H1 (cell line): Measurements from ENCODE around the gene HEXIM2. TPM values are rescaled to one million over a fixed set of nuclear protein-coding genes. Genes with fewer than 3 reads are reported as not detected.

ENCODE experiments used
- CTCF ChIA-PET: fragments of 300-600 bp; sonication (Branson Sonifier 250); formaldehyde crosslinking; loops from one replicate; lab custom pipeline; 2021; ENCODE audit not compliant: partially characterized antibody; lab: Charles Lee
- POLR2A ChIA-PET: fragments of 300-600 bp; sonication (Branson Sonifier 250); formaldehyde crosslinking; loops from one replicate; lab custom pipeline; 2021; ENCODE audit warnings: inconsistent platforms; ENCODE audit not compliant: partially characterized antibody; lab: Charles Lee
- DNase-seq, 2 experiments: peaks; one replicate each; pipeline versions ENCODE4 v3.0.0 to v3.0.0-alpha.2; 2010 to 2022; ENCODE audit warnings: low spot score in 2 of 2, low read depth in 1 of 2, mixed read lengths in 1 of 2
- FAIRE-seq: peaks from 2 replicates; lab custom pipeline; 2011; peaks lifted over from hg19 to GRCh38; lab: Jason Lieb, UNC
- H2AFZ ChIP-seq: 2 replicates; pipeline ENCODE4 v1.8.1; 2012; ENCODE audit warnings: low read length, inconsistent platforms
- H2AK5ac ChIP-seq: 2 replicates; pipeline ENCODE4 v1.6.1; 2013; ENCODE audit warnings: low read depth, low read length
- H2BK120ac ChIP-seq: replicated peaks from 2 replicates; pipeline ENCODE3; 2013; ENCODE audit warnings: low read depth, low read length, inconsistent platforms
- H2BK12ac ChIP-seq: 2 replicates; pipeline ENCODE4 v1.6.1; 2013; ENCODE audit warnings: low read depth, low read length
- H2BK15ac ChIP-seq: 2 replicates; pipeline ENCODE4 v1.6.1; 2013; ENCODE audit warnings: low read length
- H2BK20ac ChIP-seq: 2 replicates; pipeline ENCODE4 v1.6.1; 2013; ENCODE audit warnings: low read length
- H2BK5ac ChIP-seq: 2 replicates; pipeline ENCODE4 v1.6.1; 2013; ENCODE audit warnings: low read depth, low read length
- H3K14ac ChIP-seq: 2 replicates; pipeline ENCODE4 v1.6.1; 2013; ENCODE audit warnings: inconsistent platforms; ENCODE audit not compliant: insufficient read length
- H3K18ac ChIP-seq: 2 replicates; pipeline ENCODE4 v1.6.1; 2013; ENCODE audit warnings: low read length; ENCODE audit errors: extremely low read depth
- H3K23ac ChIP-seq: 2 replicates; pipeline ENCODE4 v1.6.1; 2013; ENCODE audit warnings: inconsistent platforms; ENCODE audit not compliant: insufficient read length
- H3K23me2 ChIP-seq: 2 replicates; pipeline ENCODE4 v1.6.1; 2013; ENCODE audit warnings: low read depth, low read length
- H3K27ac ChIP-seq: 2 replicates; pipeline ENCODE4 v1.6.1; 2011; ENCODE audit warnings: low read depth, low read length, inconsistent platforms
- H3K27me3 ChIP-seq, 4 experiments: replicated peaks in 1 of 4; 1 replicate in 1 of 4; 2 replicates in 3 of 4; pipeline versions ENCODE4 v1.6.1 to v1.8.1; 2011 to 2013; ENCODE audit warnings: low read length in 3 of 4, mild to moderate bottlenecking in 3 of 4, inconsistent platforms in 2 of 4, mixed read lengths in 2 of 4, moderate library complexity in 1 of 4; ENCODE audit not compliant: control insufficient read depth in 3 of 4, insufficient read depth in 3 of 4; ENCODE audit errors: extremely low read depth in 1 of 4
- H3K36me3 ChIP-seq, 4 experiments: 2 replicates each; pipeline versions ENCODE4 v1.6.1 to v1.8.1; 2011 to 2013; ENCODE audit warnings: mild to moderate bottlenecking in 4 of 4, low read length in 3 of 4, moderate library complexity in 2 of 4, control low read depth in 1 of 4, inconsistent platforms in 1 of 4; ENCODE audit not compliant: insufficient read depth in 4 of 4, control insufficient read depth in 2 of 4
- H3K4ac ChIP-seq: replicated peaks from 2 replicates; pipeline ENCODE3; 2013; ENCODE audit warnings: low read length, low read depth, mixed read lengths, inconsistent platforms; ENCODE audit not compliant: insufficient read length
- H3K4me1 ChIP-seq, 4 experiments: replicated peaks in 1 of 4; 1 replicate in 1 of 4; 2 replicates in 3 of 4; pipeline versions ENCODE4 v1.6.1 to v1.8.1; 2011 to 2013; ENCODE audit warnings: low read length in 3 of 4, inconsistent platforms in 2 of 4, mixed read lengths in 1 of 4; ENCODE audit not compliant: insufficient read depth in 4 of 4, control insufficient read depth in 3 of 4
- H3K4me2 ChIP-seq, 2 experiments: 2 replicates each; pipeline versions ENCODE4 v1.6.1 to v1.8.1; 2011 to 2013; ENCODE audit warnings: low read depth in 2 of 2, low read length in 2 of 2, control low read depth in 1 of 2, inconsistent platforms in 1 of 2, mild to moderate bottlenecking in 1 of 2; ENCODE audit not compliant: insufficient read depth in 1 of 2
- H3K4me3 ChIP-seq, 4 experiments: fragments of 200-600, 300-600 bp in 1 of 4; sonication (generic), shearing (Covaris generic), sonication (Bioruptor Twin) in 1 of 4; 2 replicates each; pipeline versions ENCODE4 v1.5.1 to v1.8.1; 2011 to 2016; ENCODE audit warnings: low read length in 4 of 4, low read depth in 3 of 4, control low read depth in 2 of 4, inconsistent platforms in 2 of 4, mild to moderate bottlenecking in 2 of 4, mixed read lengths in 1 of 4, moderate library complexity in 1 of 4; ENCODE audit not compliant: insufficient read depth in 2 of 4; ENCODE audit errors: extremely low read depth in 1 of 4
- H3K56ac ChIP-seq: replicated peaks from 2 replicates; pipeline ENCODE3; 2013; ENCODE audit warnings: low read depth, mild to moderate bottlenecking, mixed read lengths, low read length, inconsistent platforms; ENCODE audit not compliant: insufficient read length
- H3K79me1 ChIP-seq: 2 replicates; pipeline ENCODE4 v1.6.1; 2013; ENCODE audit warnings: low read depth, low read length, control low read depth
- H3K79me2 ChIP-seq, 2 experiments: 2 replicates each; pipeline versions ENCODE4 v1.6.1 to v1.8.1; 2012 to 2013; ENCODE audit warnings: low read length in 2 of 2, mild to moderate bottlenecking in 2 of 2, inconsistent platforms in 1 of 2; ENCODE audit not compliant: insufficient read depth in 2 of 2, control insufficient read depth in 1 of 2
- H3K9ac ChIP-seq, 4 experiments: replicated peaks in 1 of 4; 1 replicate in 1 of 4; 2 replicates in 3 of 4; pipeline versions ENCODE4 v1.6.1 to v1.8.1; 2011 to 2013; ENCODE audit warnings: low read depth in 3 of 4, low read length in 3 of 4, control low read depth in 2 of 4, mild to moderate bottlenecking in 2 of 4, moderate library complexity in 2 of 4, inconsistent platforms in 1 of 4; ENCODE audit errors: extremely low read depth in 1 of 4
- H3K9me3 ChIP-seq, 2 experiments: 2 replicates each; pipeline versions ENCODE4 v1.6.1 to v1.8.1; 2012 to 2013; ENCODE audit warnings: mild to moderate bottlenecking in 2 of 2, moderate library complexity in 2 of 2, control low read depth in 1 of 2, inconsistent platforms in 1 of 2, low read depth in 1 of 2, low read length in 1 of 2, mixed read lengths in 1 of 2; ENCODE audit not compliant: insufficient read depth in 2 of 2
- H4K20me1 ChIP-seq, 2 experiments: replicated peaks in 1 of 2; 2 replicates each; pipeline versions ENCODE3 to v1.8.1; 2011 to 2013; ENCODE audit warnings: inconsistent platforms in 2 of 2, low read length in 2 of 2, mild to moderate bottlenecking in 1 of 2; ENCODE audit not compliant: insufficient read depth in 2 of 2, control insufficient read depth in 1 of 2
- H4K5ac ChIP-seq: 2 replicates; pipeline ENCODE4 v1.6.1; 2013; ENCODE audit warnings: low read length, low read depth, mixed read lengths, inconsistent platforms; ENCODE audit not compliant: insufficient read length
- H4K8ac ChIP-seq: 2 replicates; pipeline ENCODE4 v1.8.0; 2013; ENCODE audit warnings: mild to moderate bottlenecking, moderate library complexity, low read length, inconsistent platforms; ENCODE audit not compliant: insufficient read depth; ENCODE audit errors: extremely low read depth
- H4K91ac ChIP-seq: replicated peaks from 2 replicates; pipeline ENCODE3; 2013; ENCODE audit warnings: low read length, mixed read lengths, inconsistent platforms; ENCODE audit not compliant: insufficient read length
- CTBP2 ChIP-seq: IDR thresholded peaks from 2 replicates; pipeline ENCODE4 v1.7.0; 2011; ENCODE audit warnings: borderline replicate concordance, mild to moderate bottlenecking, moderate library complexity, mixed read lengths, low read length; ENCODE audit not compliant: insufficient read depth, insufficient read length
- CTCF ChIP-seq, 3 experiments: IDR thresholded peaks; 1 replicate in 2 of 3; 2 replicates in 1 of 3; pipeline versions ENCODE4 v1.5.1 to v1.6.1; 2011; ENCODE audit warnings: low read length in 3 of 3, mild to moderate bottlenecking in 3 of 3, inconsistent platforms in 2 of 3, low read depth in 1 of 3, moderate library complexity in 1 of 3; ENCODE audit not compliant: insufficient read depth in 1 of 3; ENCODE audit errors: control extremely low read depth in 1 of 3
- TCF12 ChIP-seq: IDR thresholded peaks from 2 replicates; pipeline ENCODE4 v1.6.1; 2011; ENCODE audit warnings: low read depth, mild to moderate bottlenecking, low read length
- USF2 ChIP-seq: IDR thresholded peaks from 2 replicates; pipeline ENCODE4 v1.6.1; 2011; ENCODE audit warnings: low read length, improper control_type of control experiment
- YY1 ChIP-seq: IDR thresholded peaks from 2 replicates; pipeline ENCODE4 v1.6.1; 2011; ENCODE audit warnings: low read depth, mild to moderate bottlenecking, low read length
- WGBS, 2 experiments: shearing (Covaris generic) in 1 of 2; methylation state at CpG; one replicate each; pipeline versions ENCODE4 v1.1.6 to v1.1.7; 2013 to 2015; ENCODE audit warnings: low lambda C conversion rate in 2 of 2, mixed read lengths in 2 of 2, inconsistent platforms in 1 of 2, low coverage in 1 of 2, missing lambda C conversion rate in 1 of 2; ENCODE audit not compliant: insufficient replicate concordance in 2 of 2, insufficient coverage in 1 of 2, insufficient read length in 1 of 2; ENCODE audit errors: extremely low coverage in 1 of 2, missing lambda C conversion rate in 1 of 2; 5-methylcytosine and 5-hydroxymethylcytosine counted together
- polyA plus RNA-seq, 7 experiments: library from polyadenylated mRNA; depleted of rRNA in 3 of 7; stranded (reverse) in 5 of 7; unstranded in 2 of 7; fragments of >200 nt in 5 of 7; fragments of 200-250 nt in 2 of 7; gene quantifications; 1 replicate in 5 of 7; 2 replicates in 1 of 7; 4 replicates in 1 of 7; pipeline versions ENCODE4 v1.2.1 to v1.2.3, GENCODE V29; 2011 to 2013; ENCODE audit warnings: missing spikeins in 2 of 7, mixed read lengths in 2 of 7
- total RNA-seq: library from RNA; stranded (reverse); fragmentation: NEBNext Ultra II Directional; extraction: Animal tissue kit (Norgen Biotek cat#: 25700); gene quantifications from 2 replicates; pipeline ENCODE4 v1.2.1, GENCODE V29; 2021

HEXIM2 gene
- total and polyA plus RNA-seq, 2 of the 8 experiments (the other 6 are each of a cell fraction or from before 2014, with no cell fraction given), result 7.5 to 13.2 TPM

GRCh38 chr17:45120558-45120957 lies 41.1 kb upstream of the HEXIM2 start:
- H4K91ac ChIP-seq, result no peak overlapping the region
- no peak overlapping the region for H3K4ac ChIP-seq
- no peak overlapping the region for H3K23ac ChIP-seq
- 94% methylated on average over 19 of the region's 22 CpGs; no CpG with 5 or more reads in 1 of the 2 experiments for WGBS, 2 experiments
- H3K4me2 ChIP-seq, result no peak overlapping the region
- no peak overlapping the region for H4K5ac ChIP-seq
- no peak overlapping the region for H3K56ac ChIP-seq
- no peaks in the 10 kb centered on the region for H3K79me2 ChIP-seq
- DNase-seq (no peak), FAIRE-seq (no peak)
- no peak overlapping the region for H2AFZ ChIP-seq
- no peaks in the 10 kb centered on the region for H3K9me3 ChIP-seq
- TF ChIP-seq YY1 (no peak), USF2 (no peak), CTBP2 (no peak), CTCF (IDR thresholded peaks at IDR 0.05; ENCODE audit: control extremely low read depth in 1 of 3, insufficient read depth in 1 of 3, low read depth in 1 of 3, low read length in 3 of 3) (peak in 2 of 3 experiments; percentile 8 to 11; a peak in 2 of 4 replicates), TCF12 (no peak)
- no peaks in the 10 kb centered on the region for H3K27me3 ChIP-seq
- peaks cover 0 to 2% of the 10 kb centered on the region in 2 experiments for H4K20me1 ChIP-seq
- no peak overlapping the region for H3K27ac ChIP-seq
- ChIA-PET CTCF (interaction anchor here (0.9 to 4.7 kb wide), 9 partner anchors 9 to 279 kb away, joined by 3 to 50 read pairs (median 3); partner anchors contain the start of genes ACBD4 and PLCD3), POLR2A (interaction anchor here (0.6 to 1.6 kb wide), 5 partner anchors 9 to 47 kb away, joined by 3 to 5 read pairs (median 4); partner anchors contain the start of gene HEXIM1)
- no peaks in the 10 kb centered on the region for H3K79me1 ChIP-seq
- H2BK5ac ChIP-seq, result no peak overlapping the region
- H2BK120ac ChIP-seq, result no peak overlapping the region
- H2BK15ac ChIP-seq, result no peak overlapping the region
- no peak overlapping the region for H3K4me3 ChIP-seq
- no peak overlapping the region for H3K9ac ChIP-seq
- no peak overlapping the region for H3K14ac ChIP-seq
- no peak overlapping the region for H2AK5ac ChIP-seq
- peaks cover 0 to 9% (median 0%) of the 10 kb centered on the region in 4 experiments; a peak in 1 of 7 replicates for H3K4me1 ChIP-seq
- H4K8ac ChIP-seq, result no peak overlapping the region; the same call in 1 of the 2 replicates
- no peaks in the 10 kb centered on the region for H3K36me3 ChIP-seq
- H2BK20ac ChIP-seq, result no peak overlapping the region
- no peaks in the 10 kb centered on the region for H3K23me2 ChIP-seq
- no peak overlapping the region for H3K18ac ChIP-seq
- no peak overlapping the region for H2BK12ac ChIP-seq
